GM06990 (cell line): ENCODE data around the gene MTFR2.

Experiments used
- DNase-seq: peaks from one replicate; pipeline ENCODE4 v3.0.0-alpha.2; 2011; ENCODE audit not compliant: insufficient read length; ENCODE audit errors: extremely low read depth
- H3K27me3 ChIP-seq: replicated peaks from 2 replicates; pipeline ENCODE4 v1.6.0; 2011; ENCODE audit warnings: low read length; ENCODE audit not compliant: control insufficient read depth, insufficient read depth
- H3K36me3 ChIP-seq: 2 replicates; pipeline ENCODE4 v1.5.1; 2011; ENCODE audit warnings: low read length; ENCODE audit not compliant: control insufficient read depth, insufficient read depth
- H3K4me3 ChIP-seq: replicated peaks from 2 replicates; pipeline ENCODE4 v1.5.1; 2011; ENCODE audit warnings: low read depth, mild to moderate bottlenecking, control low read depth, low read length
- TF ChIP-seq, protein P1 (sequence below): IDR thresholded peaks from 2 replicates; pipeline ENCODE4 v1.5.1; 2011; ENCODE audit warnings: low read length, control low read depth, mild to moderate bottlenecking, inconsistent platforms; ENCODE audit not compliant: insufficient read depth, poor library complexity, severe bottlenecking

Gene MTFR2

GRCh38 chr6:136249811-136250685 is at the start of gene MTFR2:
Gene MTFR2, minus strand, starts transcription at chr6:136250311. Its CDS starts 1,212 bp downstream, at chr6:136249099.
- Histone ChIP-seq H3K27me3 (no peaks in the 10 kb centered on the region), H3K36me3 (no peaks in the 10 kb centered on the region; the same call in 1 of the 2 replicates), H3K4me3 (peak within 1 kb of the TSS; percentile 95)
- DNase-seq = peak; percentile 89
- TF ChIP-seq, protein P1, sequence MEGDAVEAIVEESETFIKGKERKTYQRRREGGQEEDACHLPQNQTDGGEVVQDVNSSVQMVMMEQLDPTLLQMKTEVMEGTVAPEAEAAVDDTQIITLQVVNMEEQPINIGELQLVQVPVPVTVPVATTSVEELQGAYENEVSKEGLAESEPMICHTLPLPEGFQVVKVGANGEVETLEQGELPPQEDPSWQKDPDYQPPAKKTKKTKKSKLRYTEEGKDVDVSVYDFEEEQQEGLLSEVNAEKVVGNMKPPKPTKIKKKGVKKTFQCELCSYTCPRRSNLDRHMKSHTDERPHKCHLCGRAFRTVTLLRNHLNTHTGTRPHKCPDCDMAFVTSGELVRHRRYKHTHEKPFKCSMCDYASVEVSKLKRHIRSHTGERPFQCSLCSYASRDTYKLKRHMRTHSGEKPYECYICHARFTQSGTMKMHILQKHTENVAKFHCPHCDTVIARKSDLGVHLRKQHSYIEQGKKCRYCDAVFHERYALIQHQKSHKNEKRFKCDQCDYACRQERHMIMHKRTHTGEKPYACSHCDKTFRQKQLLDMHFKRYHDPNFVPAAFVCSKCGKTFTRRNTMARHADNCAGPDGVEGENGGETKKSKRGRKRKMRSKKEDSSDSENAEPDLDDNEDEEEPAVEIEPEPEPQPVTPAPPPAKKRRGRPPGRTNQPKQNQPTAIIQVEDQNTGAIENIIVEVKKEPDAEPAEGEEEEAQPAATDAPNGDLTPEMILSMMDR = no peak

DNA sequence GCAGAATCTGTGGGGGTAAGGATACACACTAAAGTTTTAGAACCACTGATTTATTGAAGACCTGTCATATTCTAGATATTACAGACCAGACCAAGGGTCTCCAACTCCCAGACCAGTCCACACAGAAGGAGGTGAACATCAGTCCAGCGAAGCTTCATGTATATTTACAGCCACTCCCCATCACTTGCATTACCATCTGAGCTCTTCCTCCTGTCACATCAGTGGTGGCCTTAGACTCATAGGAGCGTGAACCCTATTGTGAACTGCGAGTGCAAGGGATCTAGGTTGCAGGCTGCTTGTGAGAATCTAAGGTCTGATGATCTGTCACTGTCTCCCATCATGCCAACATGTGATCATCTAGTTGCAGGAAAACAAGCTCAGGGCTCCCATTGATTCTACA is 44.5 kb upstream of the MTFR2 start:
- Histone ChIP-seq H3K36me3 (no peaks in the 10 kb centered on the region), H3K27me3 (no peaks in the 10 kb centered on the region), H3K4me3 (no peak overlapping the region)
- DNase-seq = no peak
- TF ChIP-seq, protein P1 = no peak

GRCh38 chr6:136290410-136291010 is 40.4 kb upstream of the MTFR2 start:
- Histone ChIP-seq H3K36me3 (no peaks in the 10 kb centered on the region; the same call in 1 of the 2 replicates), H3K4me3 (peak overlapping the region; percentile 100), H3K27me3 (no peaks in the 10 kb centered on the region)
- TF ChIP-seq, protein P1 = no peak
- peak; percentile 6 for DNase-seq

GRCh38 chr6:136289579-136290409 is 39.7 kb upstream of the MTFR2 start, which contains the start of gene BCLAF1:
Gene BCLAF1, minus strand, starts transcription at chr6:136289846. Its CDS starts 9,980 bp downstream, at chr6:136279866.
- peak; percentile 100 for DNase-seq
- H3K27me3 ChIP-seq = no peaks in the 10 kb centered on the region
- peak within 1 kb of the TSS; percentile 100 for H3K4me3 ChIP-seq
- H3K36me3 ChIP-seq = no peaks in the 10 kb centered on the region; the same call in 1 of the 2 replicates
- TF ChIP-seq, protein P1 = no peak

DNA sequence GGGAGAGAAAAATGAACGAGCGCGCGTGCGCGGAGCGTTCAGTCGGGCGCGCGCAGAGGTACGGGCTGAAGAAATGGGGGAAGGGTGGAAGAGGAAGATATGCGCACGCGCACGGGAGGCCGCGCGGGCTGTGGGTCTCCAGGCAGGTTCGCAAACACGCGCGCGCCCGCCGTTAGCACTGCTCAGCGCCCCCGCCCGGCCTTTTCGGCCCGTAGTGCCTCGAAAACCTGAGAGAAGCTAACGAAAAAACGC is 39.1 kb upstream of the MTFR2 start:
- peak; percentile 95 for DNase-seq
- H3K36me3 ChIP-seq = no peaks in the 10 kb centered on the region; the same call in 1 of the 2 replicates
- TF ChIP-seq, protein P1 = peak; percentile 3
- H3K4me3 ChIP-seq = peak overlapping the region; percentile 100
- no peaks in the 10 kb centered on the region for H3K27me3 ChIP-seq
